Mammary epithelial cell (primary cell): ENCODE measurements around the gene KLF2.

Experiments
- CTCF ChIP-seq, 2 donors: IDR thresholded peaks in 1 of 2; conservative IDR thresholded peaks in 1 of 2; 2 replicates each; pipeline ENCODE4 v1.5.1; 2011 to 2012; ENCODE audit warnings: inconsistent platforms in 2 of 2, low read length in 2 of 2, mild to moderate bottlenecking in 2 of 2, control low read depth in 1 of 2, low read depth in 1 of 2; ENCODE audit not compliant: insufficient read depth in 1 of 2; ENCODE audit errors: extremely low read depth in 1 of 2
- EZH2 ChIP-seq: IDR thresholded peaks from 2 replicates; pipeline ENCODE4 v1.6.1; 2012; ENCODE audit warnings: low read length, inconsistent platforms, borderline replicate concordance

GRCh38 chr19:16355293-16356043, 30.8 kb downstream of the KLF2 start:
- TF ChIP-seq CTCF (conservative IDR thresholded peaks at IDR 0.05 in 1 of 2, IDR thresholded peaks at IDR 0.05 in 1 of 2; ENCODE audit: extremely low read depth in 1 of 2, insufficient read depth in 1 of 2, low read depth in 1 of 2, low read length in 2 of 2) (no peak), EZH2 (no peak)
